AG10803 (cell line): Measurements from ENCODE around the gene WNT6.

ENCODE experiments used
- DNase-seq: peaks from one replicate; pipeline ENCODE4 v3.0.0; 2010; ENCODE audit warnings: low read depth
- H3K4me3 ChIP-seq: 2 replicates; pipeline ENCODE4 v1.5.1; 2011; ENCODE audit warnings: mild to moderate bottlenecking, low read length, control low read depth
- CTCF ChIP-seq: conservative IDR thresholded peaks from 2 replicates; pipeline ENCODE4 v1.5.1; 2011; ENCODE audit warnings: mild to moderate bottlenecking, low read length, control low read depth, inconsistent platforms

The WNT6 gene

DNA sequence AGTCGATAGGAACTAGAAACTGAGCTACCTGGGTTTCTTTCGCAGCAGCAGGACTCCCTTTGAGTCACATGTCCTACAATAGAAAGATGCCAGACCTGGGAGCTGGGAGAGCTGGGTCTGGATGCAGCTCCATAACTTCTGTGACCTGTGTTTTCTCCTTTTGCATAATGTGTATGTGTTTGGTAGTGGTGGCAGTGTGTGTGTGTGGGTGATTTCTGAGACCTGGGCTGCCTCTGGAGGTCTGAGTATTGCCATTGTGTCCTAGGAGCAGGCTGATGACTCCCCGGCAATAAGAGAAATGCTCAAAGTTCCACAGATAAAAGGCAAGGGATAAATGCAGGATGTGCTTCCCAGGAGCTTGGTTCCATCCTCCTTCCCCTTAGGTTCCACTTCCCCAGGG is 27.5 kb downstream of the WNT6 start:
- no peak for DNase-seq
- no peak for TF ChIP-seq CTCF
- H3K4me3 ChIP-seq, result no peak overlapping the region

DNA sequence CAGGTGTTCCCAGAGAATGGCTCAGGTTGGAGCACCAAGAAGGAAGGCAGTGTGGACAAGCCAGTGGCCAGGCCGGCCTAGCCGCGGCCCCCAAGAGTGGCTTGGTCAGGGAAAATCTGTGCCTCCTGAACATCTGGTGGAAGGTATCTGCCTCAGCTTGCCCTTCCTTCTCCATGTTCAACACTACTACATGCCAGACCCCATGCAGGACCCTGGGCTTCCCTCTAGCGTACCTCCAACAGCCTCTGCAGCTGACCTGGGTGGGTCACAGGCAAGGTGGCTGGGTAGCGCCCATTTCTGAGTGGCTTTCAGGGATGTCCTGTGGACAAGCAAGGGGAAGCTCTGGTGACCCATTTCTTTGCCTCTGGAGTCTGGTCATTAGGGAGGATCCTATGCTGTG is 28.7 kb downstream of the WNT6 start:
- H3K4me3 ChIP-seq, result no peak overlapping the region
- TF ChIP-seq CTCF, result no peak
- no peak for DNase-seq

DNA sequence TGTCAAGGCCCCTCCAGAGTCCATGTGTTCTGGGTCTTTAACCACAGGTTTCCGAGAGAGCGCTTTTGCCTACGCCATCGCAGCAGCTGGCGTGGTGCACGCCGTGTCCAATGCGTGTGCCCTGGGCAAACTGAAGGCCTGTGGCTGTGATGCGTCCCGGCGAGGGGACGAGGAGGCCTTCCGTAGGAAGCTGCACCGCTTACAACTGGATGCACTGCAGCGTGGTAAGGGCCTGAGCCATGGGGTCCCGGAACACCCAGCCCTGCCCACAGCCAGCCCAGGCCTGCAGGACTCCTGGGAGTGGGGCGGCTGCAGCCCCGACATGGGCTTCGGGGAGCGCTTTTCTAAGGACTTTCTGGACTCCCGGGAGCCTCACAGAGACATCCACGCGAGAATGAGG is 30.3 kb downstream of the WNT6 start:
- TF ChIP-seq CTCF, result no peak
- H3K4me3 ChIP-seq, result no peak overlapping the region
- DNase-seq, result no peak

DNA sequence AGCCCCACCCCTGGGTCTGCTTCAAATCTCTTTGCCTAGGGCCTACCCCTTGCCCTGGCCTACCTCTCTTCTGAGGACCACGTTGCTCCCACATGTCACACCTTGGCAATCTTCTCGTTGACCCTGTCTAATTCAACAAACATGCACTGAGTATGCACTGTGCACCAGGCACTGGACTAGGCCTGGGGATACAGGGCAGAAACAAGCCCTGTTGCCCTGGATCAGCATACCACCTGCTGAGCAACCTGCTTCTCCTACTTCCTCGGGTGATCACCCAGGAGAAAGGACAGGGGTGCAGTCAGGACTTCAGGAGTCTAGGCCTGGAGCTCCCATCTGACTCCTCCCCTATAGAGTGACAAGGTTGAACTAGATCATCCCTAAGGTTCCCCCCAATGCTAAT is 30.8 kb downstream of the WNT6 start:
- no peak for DNase-seq
- H3K4me3 ChIP-seq, result no peak overlapping the region
- TF ChIP-seq CTCF, result no peak

DNA sequence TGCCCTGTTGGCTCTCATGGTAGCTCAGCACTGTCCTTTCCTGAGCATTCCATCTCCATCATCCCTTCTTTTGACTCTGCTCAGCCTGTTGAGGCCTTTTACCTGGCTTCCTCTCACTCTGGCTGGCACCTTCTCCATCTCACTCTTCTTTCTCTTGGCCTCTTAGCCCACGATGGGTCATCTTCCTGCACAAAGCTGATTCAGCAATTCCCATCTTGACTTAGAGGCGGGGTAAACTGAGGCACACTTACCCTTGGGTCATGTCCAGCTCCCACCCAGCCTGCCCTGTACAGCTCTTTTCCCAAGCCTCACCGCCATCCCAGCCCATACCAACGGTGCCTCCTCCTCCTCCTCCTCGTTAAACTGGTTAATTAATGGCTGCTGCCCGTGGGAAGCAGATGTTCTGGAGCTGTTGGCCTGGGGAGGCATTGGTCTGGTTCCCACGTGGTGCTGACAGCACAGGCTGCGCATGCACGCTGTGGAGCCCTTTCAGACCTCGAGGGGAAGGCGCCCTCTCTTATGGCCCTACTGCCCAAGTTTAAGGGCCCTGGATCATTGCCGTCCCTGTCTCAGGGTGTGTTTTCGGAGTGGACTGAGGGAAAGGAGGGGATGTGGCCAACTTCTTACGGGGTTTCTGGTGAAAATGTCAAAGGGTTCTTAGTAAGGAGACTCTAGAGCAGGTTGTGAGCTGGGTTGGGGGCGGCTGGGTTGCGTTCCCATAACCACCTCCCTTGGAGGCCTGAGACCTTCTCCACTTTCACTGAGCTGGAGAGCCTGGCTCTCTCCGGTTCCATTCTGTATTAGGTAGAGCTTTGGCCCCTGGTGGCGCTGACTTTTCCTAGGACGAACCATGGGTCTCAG is 31.9 kb downstream of the WNT6 start:
- no peak overlapping the region for H3K4me3 ChIP-seq
- no peak for DNase-seq
- no peak for TF ChIP-seq CTCF

- H3K4me3 ChIP-seq, result peak overlapping the region; percentile 24; the same call in 1 of the 2 replicates
- DNase-seq, result peak; percentile 34
- peak; percentile 13; the same call in 1 of the 2 replicates for TF ChIP-seq CTCF
Observed at GRCh38 chr2:218892693-218893348, 33.2 kb downstream of the WNT6 start.
